Raji (cell line): ENCODE results near the gene SPPL2B.

ENCODE experiments used
- POLR2A ChIP-seq: IDR thresholded peaks from 2 replicates; pipeline ENCODE4 v1.6.1; 2011; ENCODE audit warnings: low read depth, low read length, control low read depth; ENCODE audit not compliant: insufficient read depth

Gene SPPL2B

DNA sequence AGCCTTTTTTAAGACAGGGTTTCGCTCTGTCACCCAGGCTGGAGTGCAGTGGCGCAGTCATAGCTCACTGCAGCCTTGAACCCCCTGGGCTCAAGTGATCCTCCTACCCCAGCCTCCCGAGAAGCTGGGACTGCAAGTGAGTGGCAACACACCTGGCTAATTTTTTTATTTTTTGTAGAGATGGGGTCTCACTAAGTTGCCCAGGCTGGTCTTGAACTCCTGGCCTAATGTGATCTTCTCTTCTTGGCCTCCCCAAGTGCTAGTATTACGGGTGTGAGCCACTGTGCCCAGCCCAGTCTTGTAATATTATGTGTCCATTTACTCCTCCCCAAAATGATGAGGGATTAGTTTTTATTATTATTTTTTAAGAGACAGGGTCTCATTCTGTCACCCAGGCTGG, 17.4 kb upstream of the SPPL2B start:
- TF ChIP-seq POLR2A: no peak

DNA sequence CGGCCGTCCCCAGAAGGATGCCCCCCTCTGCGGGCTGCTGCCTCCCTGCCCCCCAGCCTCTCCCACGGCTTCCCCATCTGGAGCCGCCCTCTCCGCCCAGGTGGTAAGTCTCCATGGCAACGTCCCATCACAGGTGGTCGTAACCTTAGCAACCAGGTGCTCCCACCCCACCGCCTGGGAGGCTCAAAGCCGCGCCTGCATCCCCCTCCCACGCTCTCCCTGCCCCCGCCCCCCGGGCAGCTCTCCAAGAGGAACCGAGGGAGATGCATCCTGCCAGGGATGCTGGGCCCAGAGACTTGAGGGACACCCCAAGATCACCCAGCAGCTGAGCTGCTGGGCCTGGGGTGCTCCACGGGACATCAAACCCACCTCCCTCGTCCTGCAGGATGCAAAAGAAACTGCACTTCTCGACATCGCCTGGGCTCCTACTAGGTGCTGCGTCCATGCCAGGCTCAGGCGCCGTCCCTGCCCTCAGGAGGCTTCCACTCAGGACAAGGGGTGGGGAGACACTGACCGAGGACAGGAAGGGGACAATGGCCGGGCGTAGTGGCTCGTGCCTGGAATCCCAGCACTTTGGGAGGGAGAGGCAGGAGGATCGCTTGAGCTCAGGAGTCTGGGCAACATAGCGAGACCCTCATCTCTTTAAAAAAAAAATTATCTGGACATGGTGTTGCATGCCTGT, 15.5 kb upstream of the SPPL2B start:
- no peak for TF ChIP-seq POLR2A

DNA sequence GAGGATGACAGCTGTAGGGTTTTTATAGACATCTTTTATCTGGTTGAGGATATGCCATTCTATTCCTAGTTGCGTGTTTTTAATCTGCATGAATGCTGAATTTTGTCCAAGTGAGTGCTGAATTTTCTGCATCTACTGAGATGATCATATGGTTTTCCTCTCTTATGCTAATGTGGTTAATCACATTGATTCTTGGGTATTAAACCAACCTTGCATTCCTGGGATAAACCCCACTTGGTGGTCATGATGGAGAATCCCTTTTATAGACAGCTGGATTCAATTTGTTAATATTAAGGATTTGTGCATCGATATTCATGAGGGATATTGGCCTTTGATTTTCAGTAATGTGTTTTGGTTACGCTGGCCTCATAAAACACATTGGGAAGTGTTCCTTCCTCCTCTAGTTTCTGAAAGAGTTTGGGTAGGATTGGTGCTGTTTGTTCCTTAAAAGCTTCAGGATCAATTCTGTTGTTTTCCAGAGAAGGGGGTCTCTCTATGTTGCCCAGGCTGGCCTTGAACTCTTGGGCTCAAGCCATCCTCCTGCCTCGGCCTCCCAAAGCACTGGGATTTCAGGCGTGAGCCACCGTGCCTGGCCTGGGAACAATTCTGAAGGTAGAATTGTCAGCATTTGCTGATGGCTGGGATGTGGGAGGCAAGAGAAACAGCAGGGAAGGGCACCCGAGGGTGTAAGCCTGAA, 13.2 kb upstream of the SPPL2B start:
- no peak for TF ChIP-seq POLR2A

DNA sequence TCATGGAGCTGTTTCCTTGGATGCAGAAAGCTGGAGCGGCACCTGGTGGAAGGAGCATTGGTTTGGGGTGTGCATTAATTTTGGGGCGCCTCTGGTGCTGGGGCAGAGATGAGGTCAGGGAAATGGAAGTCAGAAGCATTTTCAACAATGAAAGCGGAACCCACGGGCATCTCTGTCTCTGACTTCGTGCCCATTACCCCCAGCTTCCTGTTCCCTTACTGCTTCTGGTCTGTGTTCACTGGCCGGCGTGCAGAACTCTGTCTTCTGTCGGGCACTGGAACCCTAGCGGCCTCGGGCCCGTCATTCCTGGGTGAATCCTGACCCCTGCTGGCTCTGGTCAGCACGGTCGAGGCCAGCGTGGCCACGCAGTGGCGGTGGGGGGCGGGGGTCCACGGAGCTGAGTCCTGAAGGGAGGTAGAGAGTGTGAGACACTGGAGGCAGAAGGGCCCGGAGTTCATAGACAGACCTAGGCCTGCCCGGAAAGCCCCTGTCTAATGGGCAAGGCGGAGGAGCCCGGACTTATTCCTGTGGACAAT, 12.6 kb upstream of the SPPL2B start:
- TF ChIP-seq POLR2A: no peak

DNA sequence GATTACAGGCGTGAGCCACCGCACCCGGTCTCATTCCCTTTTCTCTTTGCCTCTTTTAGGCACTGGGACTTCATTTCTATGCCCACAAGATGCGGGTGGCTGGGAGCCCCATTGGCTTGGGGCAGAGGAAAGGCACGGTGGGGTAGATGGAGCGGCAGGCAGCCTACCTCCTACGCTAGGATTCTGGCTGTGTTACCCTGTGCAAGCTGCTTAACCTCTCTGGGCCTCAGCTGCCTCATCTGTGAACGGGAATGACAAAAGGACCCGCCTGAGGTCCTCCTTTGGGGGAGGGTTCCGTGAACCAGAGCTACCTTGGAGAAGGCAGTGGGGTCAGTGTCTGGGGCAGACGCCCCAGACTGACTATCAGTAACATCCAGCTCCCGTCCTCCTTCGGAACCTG, 11.2 kb upstream of the SPPL2B start:
- no peak for TF ChIP-seq POLR2A

DNA sequence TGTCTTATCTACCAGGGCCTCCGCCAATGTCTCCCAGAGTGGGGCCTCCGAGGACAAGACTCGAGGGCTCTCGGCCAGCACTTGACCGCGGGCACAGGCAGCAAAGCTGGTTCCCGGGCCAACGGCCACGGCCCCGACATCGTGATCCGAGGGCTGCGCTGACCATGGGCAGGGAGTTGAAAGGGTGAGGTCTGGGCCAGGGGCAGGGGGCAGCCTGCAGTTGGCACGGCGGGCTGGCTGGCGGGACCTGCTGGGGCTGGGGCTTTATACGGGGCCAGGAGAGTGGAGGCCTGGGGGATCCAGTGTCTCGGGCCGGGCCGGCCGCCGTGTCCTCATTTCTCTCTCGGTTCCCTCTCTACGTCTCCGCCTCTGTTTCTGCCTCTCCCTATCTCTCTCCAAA, 10.7 kb upstream of the SPPL2B start:
- TF ChIP-seq POLR2A: no peak

DNA sequence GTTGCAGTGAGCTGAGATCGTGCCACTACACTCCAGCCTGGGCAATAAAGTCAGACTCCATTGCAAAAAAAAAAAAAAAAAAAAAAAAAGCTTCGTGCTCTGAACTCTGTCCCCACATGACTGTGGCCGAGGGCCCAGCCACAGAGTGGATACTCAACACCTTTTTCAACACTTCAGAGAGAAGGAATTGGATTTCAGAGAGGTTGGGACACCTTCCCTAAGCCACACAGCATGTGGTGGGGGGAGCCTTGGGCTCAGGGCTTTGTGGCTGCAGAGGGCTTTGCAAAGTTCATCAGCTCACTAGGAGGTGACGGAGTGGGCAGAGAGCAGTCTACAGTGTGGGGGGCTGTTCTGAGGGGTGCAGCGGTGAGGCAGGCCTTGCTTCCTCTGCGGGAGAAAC, 9.6 kb upstream of the SPPL2B start:
- no peak for TF ChIP-seq POLR2A

DNA sequence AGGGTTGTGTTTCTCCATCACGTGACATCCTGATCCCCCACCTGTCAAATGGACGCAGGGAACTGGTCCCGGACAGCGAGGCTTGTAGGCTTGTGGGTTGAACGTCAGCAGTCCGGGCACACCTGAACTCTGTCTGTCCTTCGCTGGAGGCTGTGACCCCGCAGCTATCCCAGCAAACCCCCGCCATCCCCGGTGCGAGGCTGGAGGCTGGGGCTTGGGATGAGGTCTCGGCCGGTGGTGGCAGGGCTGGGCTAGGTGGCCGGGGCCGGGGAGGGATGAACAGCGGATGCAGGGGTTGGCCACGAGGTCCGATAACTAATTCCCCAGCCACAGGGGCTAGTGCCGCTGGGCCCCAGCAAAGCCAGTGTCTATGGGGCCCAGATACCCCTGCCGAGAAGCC, 8.9 kb upstream of the SPPL2B start:
- TF ChIP-seq POLR2A: no peak

DNA sequence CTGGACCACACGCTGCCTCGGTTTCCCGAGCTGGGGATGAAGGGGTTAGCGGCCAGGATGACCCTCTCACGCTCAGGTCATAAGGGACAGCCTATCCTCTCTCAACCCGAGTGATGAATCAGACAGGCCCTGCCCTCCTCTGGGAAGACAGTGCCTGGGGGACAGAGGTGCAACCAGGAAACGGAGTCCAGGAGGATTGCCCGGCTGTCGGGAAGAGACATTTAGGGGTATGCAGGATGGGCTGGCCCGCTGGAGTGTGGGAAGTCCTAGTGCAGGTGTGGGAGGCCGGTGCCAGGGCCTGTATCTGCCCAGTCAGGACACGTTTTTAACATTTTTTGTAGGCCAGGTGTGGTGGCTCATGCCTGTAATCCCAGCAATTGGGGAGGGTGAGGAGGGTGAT, 8.4 kb upstream of the SPPL2B start:
- TF ChIP-seq POLR2A: no peak

DNA sequence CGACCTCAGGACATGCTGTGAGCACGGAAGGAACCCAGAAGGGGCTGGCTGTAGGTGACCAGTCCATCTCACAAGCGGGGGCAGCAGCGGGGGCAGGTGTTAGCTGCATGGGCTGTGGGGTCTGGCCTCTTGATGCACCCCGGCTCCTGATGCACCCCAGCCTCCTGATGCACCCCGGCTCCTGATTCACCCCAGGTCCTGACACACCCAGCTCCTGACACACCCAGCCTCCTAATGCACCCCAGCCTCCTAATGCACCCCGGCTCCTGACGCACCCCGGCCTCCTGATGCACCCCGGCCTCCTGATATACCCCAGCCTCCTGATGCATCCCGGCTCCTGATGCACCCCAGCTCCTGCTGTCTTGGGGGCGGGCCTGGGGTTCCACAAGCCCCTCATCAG, 7.5 kb upstream of the SPPL2B start:
- TF ChIP-seq POLR2A: no peak

DNA sequence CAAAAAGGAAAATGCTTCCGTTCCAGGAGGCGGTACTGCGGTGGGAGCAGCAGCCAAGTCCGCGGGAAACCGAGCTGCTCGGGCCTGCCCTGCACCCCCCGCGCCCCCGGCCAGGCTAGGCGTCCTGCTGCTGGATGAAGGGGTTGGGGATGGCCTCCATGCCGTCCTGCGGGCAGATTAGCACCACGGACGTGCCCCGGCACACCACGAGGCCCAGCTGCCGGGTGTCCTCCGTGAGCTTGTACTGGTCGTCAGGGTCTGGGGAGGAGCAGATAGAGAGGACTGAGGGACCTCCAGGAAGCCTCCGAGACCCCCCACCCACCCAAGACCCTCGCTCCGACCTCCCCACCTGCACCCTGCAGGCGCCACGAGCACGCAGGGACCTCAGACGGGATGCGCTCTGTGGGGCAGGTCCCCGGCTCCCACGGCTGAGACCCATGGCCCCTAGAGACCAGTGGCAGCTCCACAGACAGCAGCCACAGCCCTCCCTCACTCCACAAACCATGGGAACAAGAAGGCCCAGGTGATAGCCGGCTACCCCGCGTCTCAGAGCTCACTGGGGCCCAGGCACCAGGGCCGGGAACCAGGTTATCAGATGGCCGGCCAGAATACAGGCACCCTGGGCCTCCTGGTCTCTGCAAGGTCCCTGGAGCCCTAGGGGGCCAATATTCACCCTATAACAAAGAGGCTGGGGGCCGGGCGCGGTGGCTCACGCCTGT, 6.8 kb upstream of the SPPL2B start:
- no peak for TF ChIP-seq POLR2A

DNA sequence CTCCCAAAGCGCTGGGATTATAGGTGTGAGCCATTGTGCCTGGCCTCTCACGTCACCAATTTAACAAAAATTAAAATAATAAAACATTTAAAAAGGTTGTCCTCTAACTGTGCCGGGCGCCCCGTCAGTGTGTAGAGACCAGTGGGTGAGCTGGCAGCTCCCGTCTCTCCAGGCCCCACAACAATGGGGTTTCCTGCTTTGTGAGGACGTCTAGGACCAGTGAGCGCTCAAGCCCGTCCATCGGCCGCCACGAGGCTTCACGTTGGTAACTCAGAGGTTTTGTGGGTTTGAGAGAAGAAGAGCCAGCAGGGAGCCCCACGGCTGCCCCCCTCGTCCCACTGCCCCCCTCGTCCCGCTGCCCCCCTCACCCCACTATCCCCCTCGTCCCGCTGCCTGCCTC, 4.8 kb upstream of the SPPL2B start:
- no peak for TF ChIP-seq POLR2A

DNA sequence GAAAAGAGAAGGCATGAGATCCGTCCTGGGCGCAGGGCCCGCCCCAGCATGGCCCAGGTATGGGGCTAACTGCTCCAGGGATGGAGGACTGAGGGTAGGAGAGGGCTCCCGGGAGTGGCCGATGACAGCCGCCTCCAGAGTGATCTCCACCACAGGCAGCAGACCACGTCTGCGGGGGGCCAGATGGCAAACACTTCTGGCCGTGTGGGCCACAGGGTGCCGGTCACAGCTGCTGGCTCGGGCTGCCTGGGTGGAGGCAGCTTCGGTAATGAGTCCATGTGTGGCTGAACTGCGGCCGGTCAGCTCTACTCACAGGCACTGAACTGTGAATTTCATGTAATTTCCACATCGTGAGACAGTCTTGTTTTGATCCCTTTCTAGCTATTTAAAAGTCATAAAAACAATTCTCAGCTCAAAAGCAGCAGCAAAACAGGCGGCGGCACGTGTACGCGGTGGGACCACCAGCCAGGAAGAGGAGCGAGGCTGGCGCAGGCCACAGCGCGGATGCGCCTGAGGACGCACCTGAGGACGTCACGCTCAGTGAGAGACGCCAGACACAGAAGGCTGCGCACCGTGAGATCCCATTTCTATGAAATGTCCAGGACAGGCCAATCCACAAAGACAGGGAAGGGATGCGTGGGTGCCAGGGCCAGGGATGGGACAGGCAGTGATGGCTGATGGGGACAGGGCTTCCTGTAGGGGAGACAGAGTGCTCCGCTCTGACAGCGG, 4.1 kb upstream of the SPPL2B start:
- no peak for TF ChIP-seq POLR2A

DNA sequence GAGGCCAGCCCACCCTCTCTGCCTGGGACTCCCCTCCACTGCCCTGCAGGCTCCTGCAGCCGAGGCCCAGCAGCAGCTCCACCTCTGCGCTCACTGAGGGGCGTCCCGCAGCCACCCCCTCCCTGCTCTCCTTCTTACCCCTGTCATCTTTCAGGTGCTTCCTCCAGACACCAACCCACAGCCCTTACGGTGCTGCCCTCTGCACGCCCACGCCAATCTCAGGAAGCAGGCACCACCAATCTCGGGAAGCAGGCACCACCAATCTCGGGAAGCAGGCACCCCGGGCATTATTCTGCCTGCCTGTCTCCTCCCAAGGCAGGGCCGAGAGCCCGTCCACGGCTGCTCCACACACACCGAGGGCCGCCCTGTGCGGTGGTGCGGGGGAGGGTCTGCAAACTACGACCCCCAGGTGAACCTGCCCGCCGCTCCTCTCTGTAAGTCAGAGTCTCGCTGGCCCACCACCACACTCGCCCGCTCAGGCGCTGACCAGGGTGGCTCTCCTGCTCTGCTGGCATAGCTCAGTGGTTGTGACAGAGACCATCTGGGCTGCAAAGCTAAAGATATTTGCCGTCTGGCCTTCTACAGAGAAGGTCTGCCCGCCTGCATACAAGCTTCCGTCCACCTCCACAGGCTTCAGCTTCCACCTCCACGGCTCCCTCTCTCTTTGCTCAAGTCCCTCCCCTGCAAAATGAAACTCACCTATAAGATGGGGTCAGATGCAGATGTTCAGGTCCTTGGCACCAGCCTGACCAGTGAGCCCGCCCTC, 3.0 kb upstream of the SPPL2B start:
- no peak for TF ChIP-seq POLR2A
